ENCODE measurements around the gene ANKRD33B. TPM values are rescaled to one million over a fixed set of nuclear protein-coding genes. Genes with fewer than 3 reads are reported as not detected.
"Not testable (repeated sequence)": the region's sequence is repeated elsewhere in the genome, so short reads cannot be mapped to it uniquely, and the experiment has no call there.

ANKRD33B gene
- total and polyA plus RNA-seq, 2 experiments from 2014 or later, result 2.9 to 15.4 TPM

DNA sequence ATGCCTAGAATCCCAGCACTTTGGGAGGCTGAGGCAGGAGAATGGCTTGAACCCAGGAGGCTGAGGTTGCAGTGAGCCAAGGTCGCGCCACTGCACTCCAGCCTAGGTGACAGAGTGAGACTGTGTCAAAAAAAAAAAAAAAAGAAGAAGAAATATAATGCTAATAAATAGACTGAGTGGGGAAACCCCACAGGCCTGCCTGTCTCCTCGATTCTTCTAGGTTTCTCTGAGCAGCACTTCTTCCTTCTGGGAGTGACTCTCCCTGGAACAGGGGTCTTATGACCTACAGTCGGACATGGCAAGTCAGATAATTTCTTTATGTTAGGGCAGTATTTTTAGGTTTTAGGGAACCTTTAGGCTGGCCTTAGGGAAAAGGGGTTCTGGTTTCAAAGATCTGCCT, 66.9 kb downstream of the ANKRD33B start:
- Mint-ChIP-seq H3K4me1 (peaks cover 45% of the 10 kb centered on the region), H3K27me3 (ENCODE audit: insufficient read depth, low read depth, poor library complexity) (peaks cover 28% of the 10 kb centered on the region)
- not testable (repeated sequence) for ATAC-seq; H3K4me2 ChIP-seq; H3F3A ChIP-seq (replicated peaks; ENCODE audit: low read depth); H3K9me3 Mint-ChIP-seq; H4K20me1 ChIP-seq (replicated peaks; ENCODE audit: insufficient read depth); H3K79me2 ChIP-seq (replicated peaks; ENCODE audit: insufficient read depth); H3K36me3 ChIP-seq (ENCODE audit: insufficient read depth); H3K9me2 ChIP-seq (ENCODE audit: insufficient read depth); H3K4me3 ChIP-seq; H3K4me3 Mint-ChIP-seq; H3K27ac Mint-ChIP-seq; DNase-seq (ENCODE audit: low spot score); H2AFZ ChIP-seq; H3K27me3 ChIP-seq (ENCODE audit: insufficient read depth); H3K27ac ChIP-seq (ENCODE audit: low read depth); H3K36me3 Mint-ChIP-seq (ENCODE audit: low read depth)
- H3K4me1 ChIP-seq (ENCODE audit: insufficient read depth), result peaks cover 17% of the 10 kb centered on the region

DNA sequence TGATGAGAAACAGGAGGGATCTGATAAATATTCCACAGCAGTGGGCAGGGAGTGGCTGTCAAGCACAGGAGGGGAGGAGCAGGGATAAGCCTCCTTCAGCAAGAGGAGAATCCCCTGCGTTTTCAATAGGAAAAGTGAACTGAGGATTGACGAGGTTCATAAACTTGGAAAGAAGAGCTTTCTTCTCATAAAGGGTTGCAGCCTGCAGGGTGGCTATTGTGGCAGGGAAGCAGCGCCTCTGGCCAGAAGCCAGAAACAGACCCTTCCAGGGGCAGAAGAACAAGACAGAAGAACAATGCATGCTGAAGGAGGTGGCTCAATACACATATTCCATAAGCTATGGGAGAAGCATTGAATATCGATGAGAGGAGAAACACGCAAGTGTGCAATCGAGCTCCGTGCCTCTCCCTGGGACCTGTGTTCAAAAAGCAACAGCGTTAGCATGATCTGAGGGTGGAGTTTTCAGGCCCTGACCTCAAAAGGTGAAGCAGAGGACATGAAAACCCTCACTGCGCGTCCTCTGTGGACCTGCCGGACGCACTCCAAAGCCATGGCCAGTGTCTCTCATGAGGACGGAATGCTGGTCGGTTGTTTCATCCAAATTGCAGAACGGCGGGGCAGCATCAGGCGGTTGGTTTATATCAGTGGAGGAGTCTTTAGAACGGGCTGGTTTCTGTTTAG, 67.6 kb downstream of the ANKRD33B start:
- DNase-seq (ENCODE audit: low spot score) (no peak), ATAC-seq (no peak)
- 0 out of 2 replicates have a peak, but pooled peaks cover 4% of the 10 kb centered on the region for H3F3A ChIP-seq (replicated peaks; ENCODE audit: low read depth)
- no peaks in the 10 kb centered on the region for H3K79me2 ChIP-seq (replicated peaks; ENCODE audit: insufficient read depth)
- Mint-ChIP-seq H3K36me3 (ENCODE audit: low read depth) (no peaks in the 10 kb centered on the region; the same call in 2 of the 3 replicates), H3K27ac (peak overlapping the region; percentile 34; the same call in 1 of the 2 replicates), H3K9me3 (no peaks in the 10 kb centered on the region; the same call in none of the 3 replicates), H3K27me3 (ENCODE audit: insufficient read depth, low read depth, poor library complexity) (peaks cover 29% of the 10 kb centered on the region), H3K4me1 (peaks cover 48% of the 10 kb centered on the region), H3K4me3 (no peak overlapping the region)
- no peaks in the 10 kb centered on the region for H3K36me3 ChIP-seq (ENCODE audit: insufficient read depth)
- H3K4me2 ChIP-seq, result no peak overlapping the region
- H2AFZ ChIP-seq, result no peak overlapping the region
- H3K27ac ChIP-seq (ENCODE audit: low read depth), result no peak overlapping the region
- H3K4me1 ChIP-seq (ENCODE audit: insufficient read depth), result peaks cover 23% of the 10 kb centered on the region
- H4K20me1 ChIP-seq (replicated peaks; ENCODE audit: insufficient read depth), result no peaks in the 10 kb centered on the region
- H3K4me3 ChIP-seq, result no peak overlapping the region
- H3K9me2 ChIP-seq (ENCODE audit: insufficient read depth), result 0 out of 2 replicates have a peak, but pooled peaks cover 2% of the 10 kb centered on the region
- no peaks in the 10 kb centered on the region for H3K27me3 ChIP-seq (ENCODE audit: insufficient read depth)
- TF ChIP-seq, protein P1, sequence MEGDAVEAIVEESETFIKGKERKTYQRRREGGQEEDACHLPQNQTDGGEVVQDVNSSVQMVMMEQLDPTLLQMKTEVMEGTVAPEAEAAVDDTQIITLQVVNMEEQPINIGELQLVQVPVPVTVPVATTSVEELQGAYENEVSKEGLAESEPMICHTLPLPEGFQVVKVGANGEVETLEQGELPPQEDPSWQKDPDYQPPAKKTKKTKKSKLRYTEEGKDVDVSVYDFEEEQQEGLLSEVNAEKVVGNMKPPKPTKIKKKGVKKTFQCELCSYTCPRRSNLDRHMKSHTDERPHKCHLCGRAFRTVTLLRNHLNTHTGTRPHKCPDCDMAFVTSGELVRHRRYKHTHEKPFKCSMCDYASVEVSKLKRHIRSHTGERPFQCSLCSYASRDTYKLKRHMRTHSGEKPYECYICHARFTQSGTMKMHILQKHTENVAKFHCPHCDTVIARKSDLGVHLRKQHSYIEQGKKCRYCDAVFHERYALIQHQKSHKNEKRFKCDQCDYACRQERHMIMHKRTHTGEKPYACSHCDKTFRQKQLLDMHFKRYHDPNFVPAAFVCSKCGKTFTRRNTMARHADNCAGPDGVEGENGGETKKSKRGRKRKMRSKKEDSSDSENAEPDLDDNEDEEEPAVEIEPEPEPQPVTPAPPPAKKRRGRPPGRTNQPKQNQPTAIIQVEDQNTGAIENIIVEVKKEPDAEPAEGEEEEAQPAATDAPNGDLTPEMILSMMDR (conservative IDR thresholded peaks at IDR 0.05; ENCODE audit: low read depth in 2 of 2), result no peak
- TF ChIP-seq POLR2AphosphoS5 (IDR thresholded peaks at IDR 0.05; ENCODE audit: low read depth) (no peak), NANOG (IDR thresholded peaks at IDR 0.05; ENCODE audit: borderline replicate concordance) (no peak), EZH2phosphoT487 (IDR thresholded peaks at IDR 0.05; ENCODE audit: unreplicated experiment) (no peak), EZH2 (IDR thresholded peaks at IDR 0.05; ENCODE audit: low read depth, unreplicated experiment) (no peak), CREB1 (CRISPR knock-in tag; IDR thresholded peaks at IDR 0.05; ENCODE audit: low read depth) (no peak), ZNF331 (CRISPR knock-in tag; IDR thresholded peaks at IDR 0.05; ENCODE audit: low read depth) (no peak), STAT1 (IDR thresholded peaks at IDR 0.05; ENCODE audit: unreplicated experiment) (no peak)
- TF ChIP-seq, protein P2, sequence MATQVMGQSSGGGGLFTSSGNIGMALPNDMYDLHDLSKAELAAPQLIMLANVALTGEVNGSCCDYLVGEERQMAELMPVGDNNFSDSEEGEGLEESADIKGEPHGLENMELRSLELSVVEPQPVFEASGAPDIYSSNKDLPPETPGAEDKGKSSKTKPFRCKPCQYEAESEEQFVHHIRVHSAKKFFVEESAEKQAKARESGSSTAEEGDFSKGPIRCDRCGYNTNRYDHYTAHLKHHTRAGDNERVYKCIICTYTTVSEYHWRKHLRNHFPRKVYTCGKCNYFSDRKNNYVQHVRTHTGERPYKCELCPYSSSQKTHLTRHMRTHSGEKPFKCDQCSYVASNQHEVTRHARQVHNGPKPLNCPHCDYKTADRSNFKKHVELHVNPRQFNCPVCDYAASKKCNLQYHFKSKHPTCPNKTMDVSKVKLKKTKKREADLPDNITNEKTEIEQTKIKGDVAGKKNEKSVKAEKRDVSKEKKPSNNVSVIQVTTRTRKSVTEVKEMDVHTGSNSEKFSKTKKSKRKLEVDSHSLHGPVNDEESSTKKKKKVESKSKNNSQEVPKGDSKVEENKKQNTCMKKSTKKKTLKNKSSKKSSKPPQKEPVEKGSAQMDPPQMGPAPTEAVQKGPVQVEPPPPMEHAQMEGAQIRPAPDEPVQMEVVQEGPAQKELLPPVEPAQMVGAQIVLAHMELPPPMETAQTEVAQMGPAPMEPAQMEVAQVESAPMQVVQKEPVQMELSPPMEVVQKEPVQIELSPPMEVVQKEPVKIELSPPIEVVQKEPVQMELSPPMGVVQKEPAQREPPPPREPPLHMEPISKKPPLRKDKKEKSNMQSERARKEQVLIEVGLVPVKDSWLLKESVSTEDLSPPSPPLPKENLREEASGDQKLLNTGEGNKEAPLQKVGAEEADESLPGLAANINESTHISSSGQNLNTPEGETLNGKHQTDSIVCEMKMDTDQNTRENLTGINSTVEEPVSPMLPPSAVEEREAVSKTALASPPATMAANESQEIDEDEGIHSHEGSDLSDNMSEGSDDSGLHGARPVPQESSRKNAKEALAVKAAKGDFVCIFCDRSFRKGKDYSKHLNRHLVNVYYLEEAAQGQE (IDR thresholded peaks at IDR 0.05; ENCODE audit: unreplicated experiment), result no peak
- TF ChIP-seq, protein P3, sequence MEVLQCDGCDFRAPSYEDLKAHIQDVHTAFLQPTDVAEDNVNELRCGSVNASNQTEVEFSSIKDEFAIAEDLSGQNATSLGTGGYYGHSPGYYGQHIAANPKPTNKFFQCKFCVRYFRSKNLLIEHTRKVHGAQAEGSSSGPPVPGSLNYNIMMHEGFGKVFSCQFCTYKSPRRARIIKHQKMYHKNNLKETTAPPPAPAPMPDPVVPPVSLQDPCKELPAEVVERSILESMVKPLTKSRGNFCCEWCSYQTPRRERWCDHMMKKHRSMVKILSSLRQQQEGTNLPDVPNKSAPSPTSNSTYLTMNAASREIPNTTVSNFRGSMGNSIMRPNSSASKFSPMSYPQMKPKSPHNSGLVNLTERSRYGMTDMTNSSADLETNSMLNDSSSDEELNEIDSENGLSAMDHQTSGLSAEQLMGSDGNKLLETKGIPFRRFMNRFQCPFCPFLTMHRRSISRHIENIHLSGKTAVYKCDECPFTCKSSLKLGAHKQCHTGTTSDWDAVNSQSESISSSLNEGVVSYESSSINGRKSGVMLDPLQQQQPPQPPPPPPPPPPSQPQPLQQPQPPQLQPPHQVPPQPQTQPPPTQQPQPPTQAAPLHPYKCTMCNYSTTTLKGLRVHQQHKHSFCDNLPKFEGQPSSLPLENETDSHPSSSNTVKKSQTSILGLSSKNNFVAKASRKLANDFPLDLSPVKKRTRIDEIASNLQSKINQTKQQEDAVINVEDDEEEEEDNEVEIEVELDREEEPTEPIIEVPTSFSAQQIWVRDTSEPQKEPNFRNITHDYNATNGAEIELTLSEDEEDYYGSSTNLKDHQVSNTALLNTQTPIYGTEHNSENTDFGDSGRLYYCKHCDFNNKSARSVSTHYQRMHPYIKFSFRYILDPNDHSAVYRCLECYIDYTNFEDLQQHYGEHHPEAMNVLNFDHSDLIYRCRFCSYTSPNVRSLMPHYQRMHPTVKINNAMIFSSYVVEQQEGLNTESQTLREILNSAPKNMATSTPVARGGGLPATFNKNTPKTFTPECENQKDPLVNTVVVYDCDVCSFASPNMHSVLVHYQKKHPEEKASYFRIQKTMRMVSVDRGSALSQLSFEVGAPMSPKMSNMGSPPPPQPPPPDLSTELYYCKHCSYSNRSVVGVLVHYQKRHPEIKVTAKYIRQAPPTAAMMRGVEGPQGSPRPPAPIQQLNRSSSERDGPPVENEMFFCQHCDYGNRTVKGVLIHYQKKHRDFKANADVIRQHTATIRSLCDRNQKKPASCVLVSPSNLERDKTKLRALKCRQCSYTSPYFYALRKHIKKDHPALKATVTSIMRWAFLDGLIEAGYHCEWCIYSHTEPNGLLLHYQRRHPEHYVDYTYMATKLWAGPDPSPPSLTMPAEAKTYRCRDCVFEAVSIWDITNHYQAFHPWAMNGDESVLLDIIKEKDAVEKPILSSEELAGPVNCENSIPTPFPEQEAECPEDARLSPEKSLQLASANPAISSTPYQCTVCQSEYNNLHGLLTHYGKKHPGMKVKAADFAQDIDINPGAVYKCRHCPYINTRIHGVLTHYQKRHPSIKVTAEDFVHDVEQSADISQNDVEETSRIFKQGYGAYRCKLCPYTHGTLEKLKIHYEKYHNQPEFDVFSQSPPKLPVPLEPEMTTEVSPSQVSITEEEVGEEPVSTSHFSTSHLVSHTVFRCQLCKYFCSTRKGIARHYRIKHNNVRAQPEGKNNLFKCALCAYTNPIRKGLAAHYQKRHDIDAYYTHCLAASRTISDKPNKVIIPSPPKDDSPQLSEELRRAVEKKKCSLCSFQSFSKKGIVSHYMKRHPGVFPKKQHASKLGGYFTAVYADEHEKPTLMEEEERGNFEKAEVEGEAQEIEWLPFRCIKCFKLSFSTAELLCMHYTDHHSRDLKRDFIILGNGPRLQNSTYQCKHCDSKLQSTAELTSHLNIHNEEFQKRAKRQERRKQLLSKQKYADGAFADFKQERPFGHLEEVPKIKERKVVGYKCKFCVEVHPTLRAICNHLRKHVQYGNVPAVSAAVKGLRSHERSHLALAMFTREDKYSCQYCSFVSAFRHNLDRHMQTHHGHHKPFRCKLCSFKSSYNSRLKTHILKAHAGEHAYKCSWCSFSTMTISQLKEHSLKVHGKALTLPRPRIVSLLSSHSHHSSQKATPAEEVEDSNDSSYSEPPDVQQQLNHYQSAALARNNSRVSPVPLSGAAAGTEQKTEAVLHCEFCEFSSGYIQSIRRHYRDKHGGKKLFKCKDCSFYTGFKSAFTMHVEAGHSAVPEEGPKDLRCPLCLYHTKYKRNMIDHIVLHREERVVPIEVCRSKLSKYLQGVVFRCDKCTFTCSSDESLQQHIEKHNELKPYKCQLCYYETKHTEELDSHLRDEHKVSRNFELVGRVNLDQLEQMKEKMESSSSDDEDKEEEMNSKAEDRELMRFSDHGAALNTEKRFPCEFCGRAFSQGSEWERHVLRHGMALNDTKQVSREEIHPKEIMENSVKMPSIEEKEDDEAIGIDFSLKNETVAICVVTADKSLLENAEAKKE (CRISPR knock-in tag; IDR thresholded peaks at IDR 0.05), result no peak

Data from GM23338 (cell line).